ENCODE results near the gene NCLN. TPM values are rescaled to one million over a fixed set of nuclear protein-coding genes. Genes with fewer than 3 reads are reported as not detected.
A peak's percentile ranks its signal among the peaks of the same experiment; 100 is the strongest.

The NCLN gene
- total RNA-seq, 1 experiment from 2014 or later = 84.1 TPM

DNA sequence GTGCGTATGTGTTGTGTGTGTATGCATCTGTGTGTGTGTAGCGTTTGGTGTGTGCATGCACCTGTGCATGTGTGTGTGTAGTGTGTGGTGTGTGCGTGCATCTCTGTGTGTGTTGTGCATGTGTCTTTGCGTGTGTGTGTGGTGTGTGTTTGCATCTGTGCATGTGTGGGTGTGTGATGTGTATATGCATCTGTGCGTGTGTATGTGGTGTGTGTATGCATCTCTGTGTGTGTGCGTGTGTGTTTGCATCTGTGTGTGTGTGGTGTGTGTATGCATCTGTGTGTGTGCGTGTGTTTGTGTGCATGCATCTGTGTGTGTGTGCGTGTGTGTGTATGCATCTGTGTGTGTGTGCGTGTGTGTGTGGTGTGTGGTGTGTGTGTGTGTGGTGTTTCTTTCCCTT lies 59.3 kb downstream of the NCLN start:
- intact Hi-C loops (cut with micrococcal nuclease) = no loop called here
- H3K4me1 Mint-ChIP-seq (ENCODE audit: insufficient read depth, unreplicated experiment) = no peaks in the 10 kb centered on the region
- TF ChIP-seq, protein P1, sequence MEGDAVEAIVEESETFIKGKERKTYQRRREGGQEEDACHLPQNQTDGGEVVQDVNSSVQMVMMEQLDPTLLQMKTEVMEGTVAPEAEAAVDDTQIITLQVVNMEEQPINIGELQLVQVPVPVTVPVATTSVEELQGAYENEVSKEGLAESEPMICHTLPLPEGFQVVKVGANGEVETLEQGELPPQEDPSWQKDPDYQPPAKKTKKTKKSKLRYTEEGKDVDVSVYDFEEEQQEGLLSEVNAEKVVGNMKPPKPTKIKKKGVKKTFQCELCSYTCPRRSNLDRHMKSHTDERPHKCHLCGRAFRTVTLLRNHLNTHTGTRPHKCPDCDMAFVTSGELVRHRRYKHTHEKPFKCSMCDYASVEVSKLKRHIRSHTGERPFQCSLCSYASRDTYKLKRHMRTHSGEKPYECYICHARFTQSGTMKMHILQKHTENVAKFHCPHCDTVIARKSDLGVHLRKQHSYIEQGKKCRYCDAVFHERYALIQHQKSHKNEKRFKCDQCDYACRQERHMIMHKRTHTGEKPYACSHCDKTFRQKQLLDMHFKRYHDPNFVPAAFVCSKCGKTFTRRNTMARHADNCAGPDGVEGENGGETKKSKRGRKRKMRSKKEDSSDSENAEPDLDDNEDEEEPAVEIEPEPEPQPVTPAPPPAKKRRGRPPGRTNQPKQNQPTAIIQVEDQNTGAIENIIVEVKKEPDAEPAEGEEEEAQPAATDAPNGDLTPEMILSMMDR (IDR thresholded peaks at IDR 0.05; ENCODE audit: unreplicated experiment) = no peak
- H3K9me3 Mint-ChIP-seq (ENCODE audit: unreplicated experiment) = no peaks in the 10 kb centered on the region
- H3K27me3 Mint-ChIP-seq (ENCODE audit: insufficient read depth, unreplicated experiment) = peaks cover 23% of the 10 kb centered on the region
- no TSS peak for BruUV-seq (replicated peaks)
- H3K4me3 Mint-ChIP-seq (ENCODE audit: unreplicated experiment) = no peak overlapping the region
- no peaks in the 10 kb centered on the region for H3K36me3 Mint-ChIP-seq (ENCODE audit: insufficient read depth, unreplicated experiment)
- CTCF ChIA-PET = interaction anchor here (0.6 kb wide), 1 partner anchor 46 kb away, joined by 4 read pairs; no protein-coding TSS in a partner anchor
- no peak overlapping the region for H3K27ac Mint-ChIP-seq (ENCODE audit: low read depth, unreplicated experiment)
- no peak for DNase-seq (ENCODE audit: unreplicated experiment)
- POLR2A ChIA-PET = no interaction called here

DNA sequence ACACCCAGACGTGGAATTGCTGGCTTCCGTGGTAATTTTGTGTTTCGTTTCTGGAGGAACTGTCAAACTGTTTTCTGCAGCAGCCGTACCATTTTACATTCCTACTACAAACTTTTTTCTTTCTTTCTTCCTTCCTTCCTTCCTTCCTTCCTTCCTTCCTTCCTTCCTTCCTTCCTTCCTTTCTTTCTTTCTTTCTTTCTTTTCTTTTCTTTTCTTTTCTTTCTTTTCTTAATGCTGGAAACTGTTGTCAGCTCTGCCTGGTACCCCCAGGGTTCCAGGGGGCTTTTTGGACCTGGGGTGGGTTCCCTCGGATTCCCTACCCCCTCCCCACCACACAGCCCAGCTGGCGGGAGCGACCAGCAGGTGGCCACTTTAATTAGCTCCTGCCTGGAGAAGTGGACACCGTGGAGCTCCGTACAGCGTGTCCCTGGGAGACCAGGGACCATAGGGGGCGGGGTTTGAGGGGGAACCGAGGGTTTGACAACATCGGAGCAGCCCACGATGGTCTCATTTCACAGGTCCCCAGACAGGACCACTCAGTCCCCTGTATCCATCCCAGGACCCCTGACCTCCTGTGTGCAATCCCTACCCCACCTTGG lies 63.1 kb downstream of the NCLN start:
- no peak for DNase-seq (ENCODE audit: unreplicated experiment)
- BruUV-seq (replicated peaks) = no TSS peak
- ChIA-PET POLR2A (no interaction called here), CTCF (no interaction called here)
- intact Hi-C loops (cut with micrococcal nuclease) = no loop called here
- no peak overlapping the region for H3K4me3 Mint-ChIP-seq (ENCODE audit: unreplicated experiment)
- TF ChIP-seq, protein P1 (IDR thresholded peaks at IDR 0.05; ENCODE audit: unreplicated experiment) = no peak
- H3K27ac Mint-ChIP-seq (ENCODE audit: low read depth, unreplicated experiment) = no peak overlapping the region
- H3K4me1 Mint-ChIP-seq (ENCODE audit: insufficient read depth, unreplicated experiment) = no peaks in the 10 kb centered on the region
- H3K27me3 Mint-ChIP-seq (ENCODE audit: insufficient read depth, unreplicated experiment) = peaks cover 20% of the 10 kb centered on the region
- no peaks in the 10 kb centered on the region for H3K9me3 Mint-ChIP-seq (ENCODE audit: unreplicated experiment)
- H3K36me3 Mint-ChIP-seq (ENCODE audit: insufficient read depth, unreplicated experiment) = no peaks in the 10 kb centered on the region

DNA sequence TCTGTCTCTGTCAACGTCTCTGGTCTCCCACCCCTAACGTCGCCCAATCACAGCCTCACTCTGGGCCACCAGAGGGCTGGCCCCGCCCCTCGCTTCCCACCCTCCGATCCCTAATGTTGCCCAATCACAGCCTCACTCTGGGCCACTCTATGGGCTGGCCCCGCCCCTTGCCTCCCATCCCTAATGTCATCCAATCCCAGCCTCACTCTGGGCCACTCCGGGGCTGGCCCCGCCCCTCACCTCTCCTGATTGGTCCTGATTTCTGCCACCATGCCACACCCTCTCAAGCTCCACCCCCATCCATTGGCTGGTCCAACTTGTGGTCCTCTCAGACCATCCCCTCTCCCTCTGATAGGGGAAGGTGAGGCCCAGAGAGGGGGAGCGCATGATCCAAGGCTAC lies 63.7 kb downstream of the NCLN start:
- H3K36me3 Mint-ChIP-seq (ENCODE audit: insufficient read depth, unreplicated experiment) = no peaks in the 10 kb centered on the region
- TF ChIP-seq, protein P1 (IDR thresholded peaks at IDR 0.05; ENCODE audit: unreplicated experiment) = no peak
- BruUV-seq (replicated peaks) = no TSS peak
- no peaks in the 10 kb centered on the region for H3K4me1 Mint-ChIP-seq (ENCODE audit: insufficient read depth, unreplicated experiment)
- no peak overlapping the region for H3K4me3 Mint-ChIP-seq (ENCODE audit: unreplicated experiment)
- no peak for DNase-seq (ENCODE audit: unreplicated experiment)
- ChIA-PET POLR2A (no interaction called here), CTCF (no interaction called here)
- intact Hi-C loops (cut with micrococcal nuclease) = no loop called here
- H3K27me3 Mint-ChIP-seq (ENCODE audit: insufficient read depth, unreplicated experiment) = peaks cover 26% of the 10 kb centered on the region
- H3K9me3 Mint-ChIP-seq (ENCODE audit: unreplicated experiment) = peaks cover 5% of the 10 kb centered on the region
- H3K27ac Mint-ChIP-seq (ENCODE audit: low read depth, unreplicated experiment) = no peak overlapping the region

DNA sequence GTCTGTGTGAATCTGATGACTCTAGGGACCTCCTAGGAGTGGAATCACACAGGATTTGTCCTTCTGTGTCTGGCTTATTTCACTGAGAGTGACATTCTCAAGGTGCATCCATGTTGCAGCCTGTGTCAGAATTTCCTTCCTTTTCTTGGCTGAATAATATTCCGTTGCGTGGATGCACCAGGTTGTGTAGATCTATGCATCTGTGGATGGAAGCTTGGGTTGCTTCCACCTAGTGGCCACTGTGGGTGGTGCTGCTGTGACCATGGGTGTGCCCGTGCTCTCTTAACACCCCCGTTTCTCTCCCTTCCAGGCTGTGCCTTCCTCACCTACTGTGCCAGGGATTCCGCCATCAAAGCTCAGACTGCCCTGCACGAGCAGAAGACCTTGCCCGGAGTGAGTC lies 64.9 kb downstream of the NCLN start:
- DNase-seq (ENCODE audit: unreplicated experiment) = peak; percentile 32
- no peaks in the 10 kb centered on the region for H3K4me1 Mint-ChIP-seq (ENCODE audit: insufficient read depth, unreplicated experiment)

More for the DNA sequence above, 64.9 kb downstream of the NCLN start:
- Mint-ChIP-seq H3K9me3 (ENCODE audit: unreplicated experiment) (peaks cover 11% of the 10 kb centered on the region), H3K27me3 (ENCODE audit: insufficient read depth, unreplicated experiment) (peaks cover 38% of the 10 kb centered on the region), H3K4me3 (ENCODE audit: unreplicated experiment) (no peak overlapping the region), H3K36me3 (ENCODE audit: insufficient read depth, unreplicated experiment) (no peaks in the 10 kb centered on the region), H3K27ac (ENCODE audit: low read depth, unreplicated experiment) (no peak overlapping the region)
- TF ChIP-seq, protein P1 (IDR thresholded peaks at IDR 0.05; ENCODE audit: unreplicated experiment) = peak; percentile 49
- ChIA-PET CTCF (interaction anchor here (0.7 kb wide), 1 partner anchor 300 kb away, joined by 3 read pairs; no protein-coding TSS in a partner anchor), POLR2A (no interaction called here)
- BruUV-seq (replicated peaks) = no TSS peak
- intact Hi-C loops (cut with micrococcal nuclease) = no loop called here
